K562 (cell line): ENCODE measurements around the gene NUP155. TPM values are rescaled to one million over a fixed set of nuclear protein-coding genes. Genes with fewer than 3 reads are reported as not detected.
A peak's percentile ranks its signal among the peaks of the same experiment; 100 is the strongest.

ENCODE experiments used
- MAFG ChIP-seq: fragments of 450-650 bp; conservative IDR thresholded peaks from 2 replicates; pipeline ENCODE4 v1.6.1; 2016; ENCODE audit warnings: missing genetic modification characterization, missing compliant biosample characterization
- MCM5 ChIP-seq: fragments of 450-650 bp; IDR thresholded peaks from 2 replicates; pipeline ENCODE4 v1.6.1; 2016; ENCODE audit warnings: low read depth
- RNF2 ChIP-seq: sonication (generic); IDR thresholded peaks from 2 replicates; pipeline ENCODE4 v1.6.1; 2016
- TCF7 ChIP-seq: sonication (generic); IDR thresholded peaks from 2 replicates; pipeline ENCODE4 v1.6.1; 2016; ENCODE audit warnings: antibody characterized with exemption, borderline replicate concordance
- polyA plus RNA-seq, 8 experiments: library from polyadenylated mRNA; depleted of rRNA in 4 of 8; stranded (reverse) in 5 of 8; unstranded in 3 of 8; fragments of >200 nt; fragmentation: Nextera tagmentation in 2 of 8; fragmentation: Illumina TruSeq in 1 of 8; extraction: Ambion mirVana in 2 of 8; extraction: Trizol in 1 of 8; gene quantifications; 2 replicates each; pipeline versions ENCODE4 v1.2.1 to v1.2.3, GENCODE V29; 2011 to 2014; ENCODE audit warnings: inconsistent platforms in 1 of 8, missing spikeins in 1 of 8
- total RNA-seq, 7 experiments: library from RNA; depleted of rRNA in 6 of 7; stranded (reverse); fragments of >200 nt in 6 of 7; fragmentation: Illumina TruSeq in 2 of 7; extraction: Trizol in 2 of 7; gene quantifications; 2 replicates each; pipeline versions ENCODE4 v1.2.1 to v1.2.3, GENCODE V29; 2011 to 2021; ENCODE audit warnings: low replicate concordance in 1 of 7
- TF ChIP-seq, protein P1 (sequence below): sonication (generic); formaldehyde crosslinking; IDR thresholded peaks from 2 replicates; pipeline ENCODE4 v1.8.0; 2023; ENCODE audit warnings: mild to moderate bottlenecking, missing genetic modification reagents
- TF ChIP-seq, protein P2 (sequence below): fragments of 250-450 bp; sonication (Bioruptor Pico); IDR thresholded peaks from 2 replicates; pipeline ENCODE4 v1.8.0; 2021; ENCODE audit warnings: mild to moderate bottlenecking, moderate library complexity
- TF ChIP-seq, protein P3 (sequence below): fragments of 200-600 bp; sonication (generic); IDR thresholded peaks from one replicate; pipeline ENCODE4 v1.6.1; 2012; ENCODE audit warnings: mild to moderate bottlenecking, low read depth, low read length, inconsistent platforms
- TF ChIP-seq, protein P4 (sequence below): fragments of 250-450 bp; sonication (Bioruptor Pico); IDR thresholded peaks from 2 replicates; pipeline ENCODE4 v1.5.0; 2021

NUP155 gene
- total and polyA plus RNA-seq, 9 of the 15 experiments (the other 6 are each of a cell fraction or from before 2014, with no cell fraction given) = 39.3 to 130 (median 77.0) TPM

DNA sequence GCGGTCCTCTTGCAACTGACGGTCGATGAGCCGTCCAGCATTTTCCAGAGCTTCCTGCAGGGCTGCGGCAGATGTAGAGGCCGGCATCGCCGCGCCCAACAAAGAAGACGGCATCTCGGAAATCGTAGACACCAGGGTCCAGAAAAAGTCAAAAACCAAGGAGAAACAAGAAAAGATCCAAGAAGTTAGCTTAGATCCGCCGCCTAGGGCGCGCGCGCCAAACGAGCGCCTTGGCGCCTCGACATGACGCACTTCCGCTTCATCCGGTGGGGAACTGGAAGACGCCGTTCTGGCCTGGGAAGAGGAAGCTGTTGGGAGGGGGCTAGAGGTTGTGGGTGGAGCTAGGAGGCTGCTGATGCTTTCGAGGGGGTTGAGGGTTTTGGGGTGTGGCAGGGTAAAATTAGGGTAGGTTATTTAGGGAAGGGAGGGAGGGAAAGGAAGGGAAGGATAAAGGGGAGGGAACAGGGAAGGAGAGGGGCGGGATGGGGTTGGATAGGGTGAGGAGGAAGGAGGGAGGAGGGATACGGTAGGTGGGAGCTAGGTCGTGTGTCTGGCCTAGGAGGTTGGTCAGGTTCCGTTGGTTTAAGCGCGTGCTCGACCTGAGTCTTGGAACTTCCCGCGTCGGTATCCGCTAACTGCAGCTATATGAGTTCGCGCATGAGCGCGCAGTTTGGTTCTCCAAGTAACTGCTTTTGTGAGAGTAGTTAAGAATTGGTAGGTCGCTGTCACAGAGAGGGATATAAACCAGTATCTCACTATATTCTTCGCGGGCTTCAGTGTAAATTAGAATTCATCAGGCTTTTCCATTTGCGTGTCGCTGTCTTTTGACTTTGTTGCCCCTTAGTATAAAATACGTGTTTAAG, at the start of gene NUP155 (continued):
- TF ChIP-seq, protein P1, sequence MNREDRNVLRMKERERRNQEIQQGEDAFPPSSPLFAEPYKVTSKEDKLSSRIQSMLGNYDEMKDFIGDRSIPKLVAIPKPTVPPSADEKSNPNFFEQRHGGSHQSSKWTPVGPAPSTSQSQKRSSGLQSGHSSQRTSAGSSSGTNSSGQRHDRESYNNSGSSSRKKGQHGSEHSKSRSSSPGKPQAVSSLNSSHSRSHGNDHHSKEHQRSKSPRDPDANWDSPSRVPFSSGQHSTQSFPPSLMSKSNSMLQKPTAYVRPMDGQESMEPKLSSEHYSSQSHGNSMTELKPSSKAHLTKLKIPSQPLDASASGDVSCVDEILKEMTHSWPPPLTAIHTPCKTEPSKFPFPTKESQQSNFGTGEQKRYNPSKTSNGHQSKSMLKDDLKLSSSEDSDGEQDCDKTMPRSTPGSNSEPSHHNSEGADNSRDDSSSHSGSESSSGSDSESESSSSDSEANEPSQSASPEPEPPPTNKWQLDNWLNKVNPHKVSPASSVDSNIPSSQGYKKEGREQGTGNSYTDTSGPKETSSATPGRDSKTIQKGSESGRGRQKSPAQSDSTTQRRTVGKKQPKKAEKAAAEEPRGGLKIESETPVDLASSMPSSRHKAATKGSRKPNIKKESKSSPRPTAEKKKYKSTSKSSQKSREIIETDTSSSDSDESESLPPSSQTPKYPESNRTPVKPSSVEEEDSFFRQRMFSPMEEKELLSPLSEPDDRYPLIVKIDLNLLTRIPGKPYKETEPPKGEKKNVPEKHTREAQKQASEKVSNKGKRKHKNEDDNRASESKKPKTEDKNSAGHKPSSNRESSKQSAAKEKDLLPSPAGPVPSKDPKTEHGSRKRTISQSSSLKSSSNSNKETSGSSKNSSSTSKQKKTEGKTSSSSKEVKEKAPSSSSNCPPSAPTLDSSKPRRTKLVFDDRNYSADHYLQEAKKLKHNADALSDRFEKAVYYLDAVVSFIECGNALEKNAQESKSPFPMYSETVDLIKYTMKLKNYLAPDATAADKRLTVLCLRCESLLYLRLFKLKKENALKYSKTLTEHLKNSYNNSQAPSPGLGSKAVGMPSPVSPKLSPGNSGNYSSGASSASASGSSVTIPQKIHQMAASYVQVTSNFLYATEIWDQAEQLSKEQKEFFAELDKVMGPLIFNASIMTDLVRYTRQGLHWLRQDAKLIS (CRISPR knock-in tag) = no peak
- TF ChIP-seq, protein P2, sequence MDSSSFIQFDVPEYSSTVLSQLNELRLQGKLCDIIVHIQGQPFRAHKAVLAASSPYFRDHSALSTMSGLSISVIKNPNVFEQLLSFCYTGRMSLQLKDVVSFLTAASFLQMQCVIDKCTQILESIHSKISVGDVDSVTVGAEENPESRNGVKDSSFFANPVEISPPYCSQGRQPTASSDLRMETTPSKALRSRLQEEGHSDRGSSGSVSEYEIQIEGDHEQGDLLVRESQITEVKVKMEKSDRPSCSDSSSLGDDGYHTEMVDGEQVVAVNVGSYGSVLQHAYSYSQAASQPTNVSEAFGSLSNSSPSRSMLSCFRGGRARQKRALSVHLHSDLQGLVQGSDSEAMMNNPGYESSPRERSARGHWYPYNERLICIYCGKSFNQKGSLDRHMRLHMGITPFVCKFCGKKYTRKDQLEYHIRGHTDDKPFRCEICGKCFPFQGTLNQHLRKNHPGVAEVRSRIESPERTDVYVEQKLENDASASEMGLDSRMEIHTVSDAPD (CRISPR knock-in tag) = no peak
- TF ChIP-seq, protein P3, sequence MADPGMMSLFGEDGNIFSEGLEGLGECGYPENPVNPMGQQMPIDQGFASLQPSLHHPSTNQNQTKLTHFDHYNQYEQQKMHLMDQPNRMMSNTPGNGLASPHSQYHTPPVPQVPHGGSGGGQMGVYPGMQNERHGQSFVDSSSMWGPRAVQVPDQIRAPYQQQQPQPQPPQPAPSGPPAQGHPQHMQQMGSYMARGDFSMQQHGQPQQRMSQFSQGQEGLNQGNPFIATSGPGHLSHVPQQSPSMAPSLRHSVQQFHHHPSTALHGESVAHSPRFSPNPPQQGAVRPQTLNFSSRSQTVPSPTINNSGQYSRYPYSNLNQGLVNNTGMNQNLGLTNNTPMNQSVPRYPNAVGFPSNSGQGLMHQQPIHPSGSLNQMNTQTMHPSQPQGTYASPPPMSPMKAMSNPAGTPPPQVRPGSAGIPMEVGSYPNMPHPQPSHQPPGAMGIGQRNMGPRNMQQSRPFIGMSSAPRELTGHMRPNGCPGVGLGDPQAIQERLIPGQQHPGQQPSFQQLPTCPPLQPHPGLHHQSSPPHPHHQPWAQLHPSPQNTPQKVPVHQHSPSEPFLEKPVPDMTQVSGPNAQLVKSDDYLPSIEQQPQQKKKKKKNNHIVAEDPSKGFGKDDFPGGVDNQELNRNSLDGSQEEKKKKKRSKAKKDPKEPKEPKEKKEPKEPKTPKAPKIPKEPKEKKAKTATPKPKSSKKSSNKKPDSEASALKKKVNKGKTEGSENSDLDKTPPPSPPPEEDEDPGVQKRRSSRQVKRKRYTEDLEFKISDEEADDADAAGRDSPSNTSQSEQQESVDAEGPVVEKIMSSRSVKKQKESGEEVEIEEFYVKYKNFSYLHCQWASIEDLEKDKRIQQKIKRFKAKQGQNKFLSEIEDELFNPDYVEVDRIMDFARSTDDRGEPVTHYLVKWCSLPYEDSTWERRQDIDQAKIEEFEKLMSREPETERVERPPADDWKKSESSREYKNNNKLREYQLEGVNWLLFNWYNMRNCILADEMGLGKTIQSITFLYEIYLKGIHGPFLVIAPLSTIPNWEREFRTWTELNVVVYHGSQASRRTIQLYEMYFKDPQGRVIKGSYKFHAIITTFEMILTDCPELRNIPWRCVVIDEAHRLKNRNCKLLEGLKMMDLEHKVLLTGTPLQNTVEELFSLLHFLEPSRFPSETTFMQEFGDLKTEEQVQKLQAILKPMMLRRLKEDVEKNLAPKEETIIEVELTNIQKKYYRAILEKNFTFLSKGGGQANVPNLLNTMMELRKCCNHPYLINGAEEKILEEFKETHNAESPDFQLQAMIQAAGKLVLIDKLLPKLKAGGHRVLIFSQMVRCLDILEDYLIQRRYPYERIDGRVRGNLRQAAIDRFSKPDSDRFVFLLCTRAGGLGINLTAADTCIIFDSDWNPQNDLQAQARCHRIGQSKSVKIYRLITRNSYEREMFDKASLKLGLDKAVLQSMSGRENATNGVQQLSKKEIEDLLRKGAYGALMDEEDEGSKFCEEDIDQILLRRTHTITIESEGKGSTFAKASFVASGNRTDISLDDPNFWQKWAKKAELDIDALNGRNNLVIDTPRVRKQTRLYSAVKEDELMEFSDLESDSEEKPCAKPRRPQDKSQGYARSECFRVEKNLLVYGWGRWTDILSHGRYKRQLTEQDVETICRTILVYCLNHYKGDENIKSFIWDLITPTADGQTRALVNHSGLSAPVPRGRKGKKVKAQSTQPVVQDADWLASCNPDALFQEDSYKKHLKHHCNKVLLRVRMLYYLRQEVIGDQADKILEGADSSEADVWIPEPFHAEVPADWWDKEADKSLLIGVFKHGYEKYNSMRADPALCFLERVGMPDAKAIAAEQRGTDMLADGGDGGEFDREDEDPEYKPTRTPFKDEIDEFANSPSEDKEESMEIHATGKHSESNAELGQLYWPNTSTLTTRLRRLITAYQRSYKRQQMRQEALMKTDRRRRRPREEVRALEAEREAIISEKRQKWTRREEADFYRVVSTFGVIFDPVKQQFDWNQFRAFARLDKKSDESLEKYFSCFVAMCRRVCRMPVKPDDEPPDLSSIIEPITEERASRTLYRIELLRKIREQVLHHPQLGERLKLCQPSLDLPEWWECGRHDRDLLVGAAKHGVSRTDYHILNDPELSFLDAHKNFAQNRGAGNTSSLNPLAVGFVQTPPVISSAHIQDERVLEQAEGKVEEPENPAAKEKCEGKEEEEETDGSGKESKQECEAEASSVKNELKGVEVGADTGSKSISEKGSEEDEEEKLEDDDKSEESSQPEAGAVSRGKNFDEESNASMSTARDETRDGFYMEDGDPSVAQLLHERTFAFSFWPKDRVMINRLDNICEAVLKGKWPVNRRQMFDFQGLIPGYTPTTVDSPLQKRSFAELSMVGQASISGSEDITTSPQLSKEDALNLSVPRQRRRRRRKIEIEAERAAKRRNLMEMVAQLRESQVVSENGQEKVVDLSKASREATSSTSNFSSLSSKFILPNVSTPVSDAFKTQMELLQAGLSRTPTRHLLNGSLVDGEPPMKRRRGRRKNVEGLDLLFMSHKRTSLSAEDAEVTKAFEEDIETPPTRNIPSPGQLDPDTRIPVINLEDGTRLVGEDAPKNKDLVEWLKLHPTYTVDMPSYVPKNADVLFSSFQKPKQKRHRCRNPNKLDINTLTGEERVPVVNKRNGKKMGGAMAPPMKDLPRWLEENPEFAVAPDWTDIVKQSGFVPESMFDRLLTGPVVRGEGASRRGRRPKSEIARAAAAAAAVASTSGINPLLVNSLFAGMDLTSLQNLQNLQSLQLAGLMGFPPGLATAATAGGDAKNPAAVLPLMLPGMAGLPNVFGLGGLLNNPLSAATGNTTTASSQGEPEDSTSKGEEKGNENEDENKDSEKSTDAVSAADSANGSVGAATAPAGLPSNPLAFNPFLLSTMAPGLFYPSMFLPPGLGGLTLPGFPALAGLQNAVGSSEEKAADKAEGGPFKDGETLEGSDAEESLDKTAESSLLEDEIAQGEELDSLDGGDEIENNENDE = no peak
- TF ChIP-seq RNF2 (peak; percentile 71), MAFG (tag) (no peak), TCF7 (no peak; the same call in 1 of the 2 replicates), MCM5 (peak; percentile 99; the same call in 1 of the 2 replicates)
- TF ChIP-seq, protein P4, sequence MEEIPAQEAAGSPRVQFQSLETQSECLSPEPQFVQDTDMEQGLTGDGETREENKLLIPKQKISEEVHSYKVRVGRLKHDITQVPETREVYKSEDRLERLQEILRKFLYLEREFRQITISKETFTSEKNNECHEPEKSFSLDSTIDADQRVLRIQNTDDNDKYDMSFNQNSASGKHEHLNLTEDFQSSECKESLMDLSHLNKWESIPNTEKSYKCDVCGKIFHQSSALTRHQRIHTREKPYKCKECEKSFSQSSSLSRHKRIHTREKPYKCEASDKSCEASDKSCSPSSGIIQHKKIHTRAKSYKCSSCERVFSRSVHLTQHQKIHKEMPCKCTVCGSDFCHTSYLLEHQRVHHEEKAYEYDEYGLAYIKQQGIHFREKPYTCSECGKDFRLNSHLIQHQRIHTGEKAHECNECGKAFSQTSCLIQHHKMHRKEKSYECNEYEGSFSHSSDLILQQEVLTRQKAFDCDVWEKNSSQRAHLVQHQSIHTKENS (CRISPR knock-in tag) = no peak
